GM19238 (cell line): ENCODE measurements around the gene PDF.

ENCODE experiments used
- DNase-seq: peaks from one replicate; pipeline ENCODE4 v3.0.0; 2011; ENCODE audit warnings: low spot score; ENCODE audit not compliant: insufficient read length

The PDF gene

DNA sequence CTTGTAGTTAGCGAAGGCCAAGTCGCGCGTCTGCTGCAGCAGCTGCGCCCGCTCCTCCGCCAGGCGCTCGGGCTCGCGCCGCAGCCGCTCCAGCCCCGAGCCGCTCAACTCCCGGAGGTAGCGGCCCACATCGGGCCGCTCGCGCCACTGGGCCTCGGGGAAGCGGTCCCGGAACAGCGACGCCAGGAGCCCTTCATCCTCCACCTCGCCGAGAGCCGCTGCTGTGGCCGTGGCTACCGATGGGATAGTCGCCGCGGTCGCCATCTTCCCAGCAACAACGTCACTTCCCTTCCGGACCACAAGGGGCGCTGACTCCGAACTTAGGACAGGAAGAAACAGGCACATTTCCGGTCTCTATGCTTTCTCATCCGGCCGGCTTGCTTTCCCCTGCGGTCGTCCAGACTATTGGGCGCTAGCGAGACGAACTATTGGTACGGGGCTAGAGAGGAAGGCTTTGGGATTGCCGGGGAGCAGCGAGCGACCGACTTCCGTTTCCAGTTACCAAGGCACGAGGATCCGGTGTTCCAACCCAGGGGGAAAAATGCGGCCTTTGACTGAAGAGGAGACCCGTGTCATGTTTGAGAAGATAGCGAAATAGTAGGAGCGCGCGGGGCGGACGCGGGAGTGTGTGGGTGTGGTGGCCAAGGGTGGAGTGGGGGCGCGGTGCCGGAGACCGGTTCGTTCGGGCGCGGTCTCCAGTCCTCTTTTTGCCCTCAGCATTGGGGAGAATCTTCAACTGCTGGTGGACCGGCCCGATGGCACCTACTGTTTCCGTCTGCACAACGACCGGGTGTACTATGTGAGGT, 9.1 kb upstream of the PDF start, which contains the start of the genes COG8 and NIP7:
Gene COG8 (minus strand): TSS at position 276 of the 806 bp plus-strand sequence. CDS start 12 bp downstream, at position 264.
Gene NIP7 (plus strand): TSS at position 484 of the 806 bp plus-strand sequence. CDS start 58 bp downstream, at position 542.
- peak; percentile 89 for DNase-seq

DNA sequence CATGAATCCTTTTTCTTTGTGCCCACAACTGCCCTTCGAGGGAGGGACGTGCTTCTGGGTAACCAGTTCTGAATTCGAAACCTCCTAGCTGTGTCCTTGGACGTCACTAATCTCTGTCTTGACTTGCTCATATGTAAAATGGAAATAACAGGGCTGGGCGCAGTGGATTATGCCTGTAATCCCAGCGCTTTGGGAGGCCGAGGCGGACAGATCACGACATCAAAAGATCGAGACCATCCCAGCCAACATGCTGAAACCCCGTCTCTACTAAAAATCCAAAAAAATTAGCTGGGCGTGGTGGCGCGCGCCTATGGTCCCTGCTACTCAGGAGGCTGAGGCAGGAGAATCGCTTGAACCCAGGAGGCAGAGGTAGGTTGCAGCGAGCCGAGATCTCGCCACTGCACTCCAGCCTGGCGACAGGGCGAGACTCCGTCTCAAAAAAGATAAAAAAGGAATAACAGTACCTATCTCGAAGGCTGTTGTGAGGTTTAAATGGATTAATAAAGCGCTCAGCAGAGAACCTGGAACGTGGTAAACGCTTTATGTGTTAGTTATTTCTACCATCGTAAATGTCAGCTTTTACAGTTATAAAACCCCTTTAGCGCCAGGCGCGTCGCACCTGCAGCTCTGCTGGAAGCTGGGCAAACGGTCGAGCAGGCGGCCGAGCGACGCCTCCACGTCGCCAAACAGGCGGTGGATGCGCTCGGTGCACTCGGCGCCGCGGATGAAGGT, 8.3 kb upstream of the PDF start:
- no peak for DNase-seq

DNA sequence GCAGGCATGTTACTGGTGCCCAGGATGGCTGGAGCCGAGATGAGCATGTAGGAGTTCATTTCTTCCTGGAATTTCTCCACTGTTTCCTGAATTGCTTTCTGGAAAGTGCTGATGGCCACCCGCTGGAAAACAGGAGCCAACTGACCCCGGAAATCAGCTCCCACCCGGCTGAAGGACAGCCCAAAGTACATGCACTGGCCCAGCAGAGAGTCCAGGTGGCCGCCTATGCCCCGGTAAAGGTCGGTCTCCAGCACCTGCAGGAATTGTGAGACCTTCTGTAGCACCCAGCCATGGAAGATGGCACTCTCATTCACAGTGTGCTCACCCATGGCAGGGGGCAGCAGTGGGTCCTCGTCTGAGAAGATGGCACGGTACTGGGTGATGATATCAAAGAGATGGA, 4.3 kb upstream of the PDF start:
- DNase-seq: no peak

DNA sequence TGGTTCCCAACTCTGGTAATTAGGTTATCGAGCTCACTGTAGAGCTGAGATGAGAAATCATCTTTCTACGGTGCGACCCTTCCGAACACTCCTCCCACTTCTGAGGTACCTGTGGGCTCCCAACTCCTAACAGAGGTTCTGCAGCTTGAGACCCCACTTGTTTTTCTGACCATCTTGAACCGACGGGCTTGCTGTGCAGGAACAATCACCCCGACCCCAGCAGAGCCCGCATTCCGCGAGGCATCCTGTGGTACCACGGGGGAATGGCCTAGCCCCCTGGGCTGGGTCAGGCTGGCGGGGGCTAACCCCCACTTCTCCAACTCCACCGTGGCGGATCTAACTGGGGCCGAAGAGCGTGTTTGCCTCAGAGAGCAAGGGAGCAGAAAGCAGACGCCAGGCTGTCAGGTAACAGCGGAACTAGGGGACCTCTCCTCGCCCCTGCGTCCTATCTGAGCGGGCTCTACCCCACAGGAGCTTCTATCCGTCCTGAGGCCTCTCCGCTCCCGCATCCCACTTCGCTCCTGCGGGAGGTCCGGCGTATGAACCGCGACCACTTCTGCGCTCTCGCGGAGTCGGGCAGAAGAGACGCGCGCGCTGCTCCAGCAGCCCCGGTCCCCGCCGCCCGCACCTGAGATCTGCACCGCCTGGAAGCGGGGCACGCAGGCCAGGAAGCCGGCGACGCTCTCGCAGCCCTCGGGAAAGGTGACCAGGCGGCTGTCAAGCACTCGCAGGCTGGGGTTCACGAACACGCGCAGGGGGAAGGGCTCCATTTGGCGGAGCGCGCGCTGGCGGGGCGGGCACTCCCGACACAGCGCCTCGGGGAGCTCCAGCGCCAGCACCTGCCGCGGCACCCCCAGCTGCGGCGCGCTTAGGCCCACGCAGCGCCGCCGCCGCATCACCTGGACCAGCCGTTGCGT, 761 bp downstream of the PDF start:
- DNase-seq: no peak

DNA sequence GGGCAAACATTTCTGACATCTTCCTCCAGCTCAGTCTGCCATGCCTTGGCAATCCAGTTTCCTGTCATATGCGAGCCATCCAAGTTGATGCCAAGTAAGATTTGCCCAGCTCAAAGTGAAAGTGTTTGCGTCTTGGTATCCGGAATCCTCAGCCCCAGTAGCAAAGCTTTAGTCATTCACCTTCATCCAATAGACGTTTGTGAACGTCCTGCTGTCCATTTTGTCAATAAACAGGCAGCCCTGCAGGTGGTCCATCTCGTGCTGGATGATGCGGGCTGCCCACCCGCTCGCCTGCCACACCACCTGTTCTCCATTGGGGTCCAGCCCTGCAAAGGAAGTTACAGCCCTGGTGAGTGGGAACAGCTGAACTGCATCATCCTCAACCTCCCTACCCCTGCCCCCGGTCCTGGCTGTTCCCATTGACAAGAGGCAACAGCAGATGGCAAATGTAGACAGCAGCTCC, 1.5 kb downstream of the PDF start:
- DNase-seq: no peak

DNA sequence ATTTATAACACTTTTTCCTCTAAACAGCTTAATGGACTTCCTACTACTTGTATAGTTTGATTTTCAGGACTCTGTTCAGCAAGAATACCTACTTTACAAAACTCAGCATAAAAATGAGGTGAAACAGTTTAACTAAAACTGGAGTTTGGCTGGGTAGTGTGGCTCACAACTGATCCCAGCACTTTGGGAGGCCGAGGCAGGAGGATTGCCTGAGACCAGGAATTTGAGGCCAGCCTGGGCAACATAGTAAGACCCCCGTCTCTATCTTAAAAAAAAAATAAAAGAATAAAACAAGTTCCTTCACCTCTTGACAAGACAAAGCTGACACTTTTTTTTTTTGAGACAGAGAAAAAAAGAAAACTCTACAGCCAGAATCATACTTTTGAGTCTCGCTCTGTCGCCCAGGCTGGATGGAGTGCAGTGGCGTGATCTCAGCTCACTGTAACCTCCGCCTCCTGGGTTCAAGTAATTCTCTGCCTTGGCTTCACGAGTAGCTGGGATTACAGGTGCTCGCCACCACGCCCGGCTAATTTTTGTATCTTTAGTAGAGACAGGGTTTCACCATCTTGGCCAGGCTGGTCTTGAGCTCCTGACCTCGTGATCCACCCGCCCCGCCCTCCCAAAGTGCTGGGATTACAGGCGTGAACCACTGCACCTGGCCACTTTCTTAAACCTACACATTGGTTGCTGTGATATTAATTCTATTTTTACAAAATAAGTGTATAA, 2.6 kb downstream of the PDF start:
- no peak for DNase-seq

DNA sequence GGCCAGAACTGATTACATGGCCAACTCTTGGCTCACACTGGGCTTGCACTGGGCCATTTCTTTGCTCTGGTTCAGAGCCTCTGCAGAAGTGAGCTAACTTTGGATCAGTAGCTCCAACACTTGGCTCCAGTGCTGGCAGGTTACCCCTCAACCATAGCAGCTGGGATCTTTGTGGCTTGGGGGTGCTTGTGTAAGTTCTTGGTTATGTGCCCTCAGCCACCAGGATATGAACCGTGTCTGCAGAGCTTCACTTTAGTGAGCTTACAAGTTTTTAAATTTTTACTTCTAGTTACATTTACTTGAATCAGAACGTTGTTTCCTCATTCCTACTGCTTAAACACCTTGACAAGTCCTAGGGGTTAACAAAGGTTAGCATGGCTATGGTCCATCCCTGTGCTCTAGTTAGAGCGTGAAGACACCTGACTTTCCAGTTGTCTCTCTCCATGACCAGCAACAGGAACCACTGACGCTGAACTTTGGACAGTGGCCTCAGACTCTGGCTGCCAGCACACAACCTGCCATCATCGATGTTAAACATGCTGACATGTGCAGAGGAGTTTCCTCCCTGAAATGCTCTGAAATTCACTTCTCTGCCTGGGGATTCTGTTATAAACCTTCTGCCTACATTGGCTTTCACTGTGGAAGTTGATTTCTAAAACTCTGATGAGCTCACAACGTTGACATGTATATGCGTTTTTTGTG, 4.1 kb downstream of the PDF start:
- DNase-seq: no peak

DNA sequence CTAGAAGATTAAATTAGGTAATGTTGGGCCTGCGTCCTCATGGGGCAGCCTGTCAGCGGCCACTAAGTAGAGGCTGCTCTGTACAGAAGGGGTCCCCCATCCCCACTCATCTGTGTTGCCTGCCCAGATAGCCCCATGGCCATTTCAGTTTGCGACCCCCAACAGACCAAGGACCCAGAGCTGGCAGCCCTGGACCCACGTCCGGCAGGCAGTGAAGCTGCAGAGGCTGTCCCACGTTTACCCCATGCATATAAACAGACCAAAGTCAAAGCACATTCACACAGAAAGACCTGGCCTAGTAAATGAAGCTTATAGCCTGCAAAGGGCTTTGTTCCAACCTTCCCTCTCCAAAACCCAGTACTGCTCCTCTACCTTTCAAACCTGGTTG, 4.6 kb downstream of the PDF start:
- DNase-seq: no peak

DNA sequence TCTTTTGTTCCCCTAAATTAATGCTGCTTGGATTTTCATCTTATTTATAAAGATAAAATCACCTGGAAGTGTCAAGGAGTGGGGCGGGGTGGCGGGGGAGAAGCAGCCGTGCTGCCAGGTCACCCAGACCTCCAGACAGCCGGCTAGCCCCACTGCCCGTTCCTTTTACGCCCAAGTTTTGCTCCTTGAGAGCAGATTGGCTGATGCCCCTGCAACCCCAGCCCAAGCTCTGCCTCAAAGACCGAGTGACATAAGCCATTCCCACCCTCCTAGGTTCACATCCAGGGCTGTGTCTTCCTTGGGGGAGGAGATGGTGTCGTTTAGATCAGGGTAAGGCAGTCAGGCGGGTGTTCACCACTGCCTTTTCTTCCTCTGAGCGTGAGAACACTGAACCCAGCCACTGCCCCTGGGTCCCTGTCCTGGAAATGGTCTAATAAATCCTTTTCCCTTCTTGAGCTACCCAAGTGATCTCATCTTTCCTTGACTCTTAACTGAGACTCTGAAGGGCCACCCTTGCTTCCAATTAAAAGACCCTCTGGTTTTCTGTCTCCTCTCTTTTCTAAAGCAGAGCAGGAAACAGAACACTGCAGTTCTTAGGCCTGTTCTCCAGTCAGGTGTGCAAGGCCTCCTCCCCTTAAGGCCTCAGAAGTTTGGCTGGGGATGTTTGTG, 5.7 kb downstream of the PDF start:
- no peak for DNase-seq

DNA sequence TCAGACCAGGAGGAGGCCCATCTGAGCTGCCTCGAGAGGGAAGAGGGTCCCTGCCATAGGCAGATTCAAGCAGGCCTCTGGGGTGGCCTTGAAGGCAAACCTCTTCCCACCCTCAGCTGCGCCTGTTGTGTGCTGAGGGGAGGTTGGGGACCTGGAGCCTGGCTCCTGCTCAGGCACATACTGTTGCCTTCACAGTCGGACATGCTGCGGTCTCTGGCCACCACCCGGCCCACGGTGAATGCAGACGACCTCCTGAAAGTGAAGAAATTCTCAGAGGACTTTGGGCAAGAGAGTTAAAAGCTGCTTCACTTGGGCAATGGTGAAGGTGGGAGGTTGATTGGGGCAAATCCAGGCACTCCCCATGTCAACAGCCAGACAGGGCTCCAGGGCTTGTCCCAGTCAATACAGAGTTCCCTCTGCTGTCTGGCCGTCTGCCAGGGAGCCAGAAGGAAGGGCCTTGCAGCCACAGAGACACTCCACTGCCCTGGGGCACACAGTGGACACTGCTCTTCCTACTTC, 6.3 kb downstream of the PDF start:
- DNase-seq: no peak

DNA sequence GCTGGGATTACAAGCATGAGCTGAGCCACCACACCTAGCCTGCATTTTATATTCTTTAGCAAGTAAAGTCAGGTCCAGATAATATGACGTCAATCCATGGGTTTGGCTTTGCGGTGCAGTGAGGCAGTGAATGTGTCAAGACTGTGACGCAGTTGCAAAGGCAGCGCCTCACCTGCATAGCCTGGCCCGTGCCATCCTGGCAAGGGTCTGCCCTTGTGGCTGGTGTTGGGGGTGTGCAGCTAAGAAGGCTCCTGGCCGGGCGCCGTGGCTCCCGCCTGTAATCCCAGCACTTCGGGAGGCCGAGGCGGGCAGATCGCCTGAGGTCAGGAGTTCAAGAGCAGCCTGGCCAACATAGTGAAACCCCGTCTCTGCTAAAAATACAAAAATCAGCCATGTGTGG, 7.0 kb downstream of the PDF start:
- DNase-seq: no peak

DNA sequence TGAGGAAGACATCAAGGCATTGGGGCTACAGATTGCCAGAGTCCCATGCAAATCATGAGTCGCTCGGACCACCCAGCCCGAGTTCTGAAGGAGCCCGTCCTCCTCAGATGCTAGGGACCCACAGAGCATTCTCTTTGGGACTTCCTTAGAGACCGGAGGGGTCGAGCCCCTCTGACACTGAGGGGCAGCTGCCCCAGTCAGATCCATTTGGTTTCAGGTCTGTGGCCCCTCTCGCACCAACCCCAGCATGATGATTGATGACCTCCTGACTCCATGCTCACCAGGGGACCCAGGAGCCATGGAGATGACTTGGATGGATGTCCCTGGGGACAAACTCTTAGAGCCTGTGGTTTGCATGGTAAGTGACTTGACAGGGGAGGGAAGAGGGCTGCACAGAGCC, 8.0 kb downstream of the PDF start:
- DNase-seq: no peak

DNA sequence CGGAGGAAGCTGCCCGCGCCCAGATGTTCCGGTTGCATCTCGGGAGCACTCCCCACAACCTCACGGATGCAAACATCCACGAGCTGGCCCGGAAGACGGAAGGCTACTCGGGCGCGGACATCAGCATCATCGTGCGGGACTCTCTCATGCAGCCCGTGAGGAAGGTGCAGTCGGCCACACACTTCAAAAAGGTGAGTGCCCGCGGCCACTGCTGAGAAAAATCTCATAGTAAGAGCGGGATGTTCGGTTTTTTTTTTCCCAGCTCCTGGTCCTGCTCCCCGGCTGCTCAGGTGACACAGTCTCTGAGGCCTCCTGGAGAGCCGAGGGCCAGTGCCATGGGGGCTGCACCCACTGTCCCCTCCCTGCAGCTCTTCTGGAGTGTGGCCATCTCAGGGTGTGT, 9.3 kb downstream of the PDF start:
- no peak for DNase-seq

DNA sequence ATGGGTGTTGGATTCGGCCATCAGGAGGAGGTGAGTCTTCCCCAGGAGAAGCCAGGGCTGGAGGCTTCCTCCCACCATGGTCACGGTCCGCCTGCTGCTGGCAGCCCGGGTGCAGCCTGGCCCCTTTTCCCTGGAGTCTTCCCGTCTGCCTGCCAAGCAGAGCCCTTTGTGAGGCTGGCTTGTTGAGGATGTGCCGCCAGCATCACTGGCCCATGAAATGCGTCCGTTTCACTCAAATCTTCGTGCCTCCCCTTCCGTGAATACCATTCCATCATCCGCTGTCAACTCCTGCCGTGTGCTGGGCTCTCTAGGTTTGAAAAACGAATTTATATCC, 9.7 kb downstream of the PDF start:
- DNase-seq: no peak

DNA sequence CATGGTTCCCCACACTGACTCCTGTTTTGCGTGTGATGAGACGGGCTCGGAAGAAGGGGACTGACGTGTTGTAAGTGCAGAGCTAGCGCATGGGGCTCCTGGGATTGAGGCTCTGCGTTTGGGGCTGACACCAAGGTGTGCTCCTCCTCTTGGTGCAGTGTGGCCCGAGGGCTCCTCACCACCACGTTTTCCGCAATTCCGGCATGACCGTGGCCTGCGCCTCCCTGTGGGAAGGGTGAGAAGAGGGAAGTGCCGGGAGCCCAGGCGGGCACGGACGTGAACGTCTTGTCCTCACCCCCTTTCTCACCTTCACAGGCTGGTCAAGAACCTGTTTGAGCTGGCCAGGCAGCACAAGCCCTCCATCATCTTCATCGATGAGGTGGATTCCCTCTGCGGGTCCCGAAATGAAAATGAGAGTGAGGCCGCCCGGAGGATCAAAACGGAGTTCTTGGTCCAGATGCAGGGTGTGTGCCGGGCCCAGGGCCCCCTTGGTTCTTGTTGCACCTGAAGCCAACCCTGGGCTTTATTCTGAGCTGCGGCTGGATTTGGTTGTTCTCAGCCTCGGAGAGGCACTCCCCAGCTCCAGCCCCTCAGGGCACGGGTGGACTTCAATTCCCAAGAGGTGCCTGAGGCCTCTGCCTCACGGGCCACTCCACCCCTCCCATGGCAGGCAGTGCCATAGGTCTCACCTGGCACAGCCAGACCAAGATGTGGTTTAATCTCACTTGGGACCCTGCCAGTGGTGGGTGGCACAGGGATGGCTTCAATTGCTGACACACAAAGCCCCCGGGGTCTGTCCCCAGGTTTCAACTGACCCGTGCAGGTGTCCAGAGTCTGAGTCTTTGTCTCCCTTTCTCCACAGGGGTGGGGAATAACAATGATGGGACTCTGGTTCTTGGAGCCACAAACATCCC, 10.3 kb downstream of the PDF start:
- DNase-seq: no peak

DNA sequence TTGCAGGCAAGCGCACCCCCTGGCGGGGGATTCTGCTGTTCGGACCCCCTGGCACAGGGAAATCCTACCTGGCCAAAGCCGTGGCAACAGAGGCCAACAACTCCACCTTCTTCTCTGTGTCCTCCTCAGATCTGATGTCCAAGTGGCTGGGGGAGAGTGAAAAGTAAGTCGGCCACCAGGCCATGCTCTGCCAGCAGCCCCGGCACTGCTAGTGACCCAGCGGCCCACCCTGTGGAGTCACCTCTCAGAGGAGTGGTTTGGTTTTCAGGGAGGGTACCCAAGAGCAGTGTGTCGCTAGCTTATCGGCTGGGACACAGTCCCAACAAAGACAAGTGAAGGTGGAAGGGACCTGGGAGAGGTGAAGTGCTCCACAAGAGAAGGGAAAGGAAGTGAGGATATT, 11.0 kb downstream of the PDF start:
- no peak for DNase-seq

DNA sequence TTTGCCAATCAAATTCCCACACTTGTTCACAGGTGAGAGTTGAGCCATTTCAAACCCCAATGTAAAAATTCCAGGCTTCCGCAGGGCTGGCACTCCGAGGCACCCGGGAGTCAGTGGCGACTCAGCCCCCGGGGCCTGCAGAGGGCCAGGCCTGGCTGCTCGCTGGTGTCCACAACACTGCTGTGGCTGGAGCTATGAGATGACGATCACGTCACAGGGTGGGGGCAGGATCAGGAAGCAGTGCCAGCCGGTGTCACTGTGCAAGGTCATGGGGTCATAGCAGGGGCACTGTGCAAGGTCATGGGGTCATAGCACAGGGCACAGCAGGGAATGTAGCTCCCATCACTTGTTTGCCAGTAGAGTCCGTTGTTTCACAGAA, 11.5 kb downstream of the PDF start:
- no peak for DNase-seq

DNA sequence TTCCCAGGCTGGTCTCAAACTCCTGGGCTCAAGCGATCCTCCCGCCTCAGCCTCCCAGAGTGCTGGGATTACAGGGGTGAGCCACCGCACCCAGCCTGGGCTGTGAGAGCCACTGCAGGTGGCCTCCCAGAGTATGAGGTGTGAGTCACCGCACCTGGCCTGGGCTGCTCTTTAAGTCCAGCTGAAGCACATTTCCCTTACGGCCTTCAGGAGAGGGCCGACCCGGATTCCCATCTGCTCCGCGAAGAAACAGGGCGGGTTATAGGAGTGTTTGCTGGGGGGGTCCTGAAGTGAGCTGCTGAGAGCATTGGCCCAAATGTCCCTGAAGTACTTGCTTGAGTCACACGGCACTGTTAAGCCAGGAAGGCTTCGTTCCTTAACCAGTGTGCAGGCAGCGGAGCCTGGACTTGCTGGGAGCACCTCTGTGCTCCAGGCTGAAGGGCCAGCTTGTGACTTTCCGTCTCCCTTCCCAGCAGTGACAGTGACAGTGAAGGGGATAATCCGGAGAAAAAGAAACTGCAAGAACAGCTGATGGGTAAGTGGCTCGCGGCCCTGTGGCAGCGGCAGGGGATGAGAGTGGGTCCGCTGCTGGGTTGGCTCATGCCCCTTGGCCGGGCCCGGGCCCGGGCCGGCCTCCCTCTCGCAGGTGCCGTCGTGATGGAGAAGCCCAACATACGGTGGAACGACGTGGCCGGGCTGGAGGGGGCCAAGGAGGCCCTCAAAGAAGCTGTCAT, 12.0 kb downstream of the PDF start:
- DNase-seq: no peak
